HEK293 (cell line): ENCODE results near the gene CCDC136.

Experiments
- KLF9 ChIP-seq: fragments of 450-650 bp; formaldehyde crosslinking; IDR thresholded peaks from 2 replicates; pipeline ENCODE4 v1.5.1; 2016; ENCODE audit warnings: missing biosample characterization, missing genetic modification characterization, low read depth
- PRDM4 ChIP-seq: fragments of 450-650 bp; formaldehyde crosslinking; IDR thresholded peaks from 2 replicates; pipeline ENCODE4 v1.5.1; 2017; ENCODE audit warnings: missing biosample characterization, missing genetic modification characterization
- ZNF121 ChIP-seq: fragments of 450-650 bp; formaldehyde crosslinking; IDR thresholded peaks from 2 replicates; pipeline ENCODE4 v1.5.1; 2016; ENCODE audit warnings: missing biosample characterization, missing genetic modification characterization
- ZNF140 ChIP-seq: fragments of 450-650 bp; formaldehyde crosslinking; IDR thresholded peaks from 2 replicates; pipeline ENCODE4 v1.5.1; 2016; ENCODE audit warnings: missing biosample characterization, missing genetic modification characterization
- ZNF184 ChIP-seq: fragments of 450-650 bp; IDR thresholded peaks from 2 replicates; pipeline ENCODE4 v1.5.1; 2018; ENCODE audit warnings: missing biosample characterization, mild to moderate bottlenecking, missing genetic modification characterization
- ZNF394 ChIP-seq: fragments of 450-650 bp; formaldehyde crosslinking; IDR thresholded peaks from 2 replicates; pipeline ENCODE4 v1.5.1; 2016; ENCODE audit warnings: missing biosample characterization, missing genetic modification characterization, mild to moderate bottlenecking, moderate library complexity, borderline replicate concordance
- ZNF48 ChIP-seq: fragments of 450-650 bp; formaldehyde crosslinking; IDR thresholded peaks from 2 replicates; pipeline ENCODE4 v1.5.1; 2016; ENCODE audit warnings: missing biosample characterization, missing genetic modification characterization
- ZNF560 ChIP-seq: fragments of 450-650 bp; formaldehyde crosslinking; IDR thresholded peaks from 2 replicates; pipeline ENCODE4 v1.5.1; 2017; ENCODE audit warnings: missing biosample characterization, missing genetic modification characterization, borderline replicate concordance
- TF ChIP-seq, protein P1 (sequence below): fragments of 450-650 bp; formaldehyde crosslinking; IDR thresholded peaks from 2 replicates; pipeline ENCODE4 v1.5.1; 2016; ENCODE audit warnings: missing biosample characterization, missing genetic modification characterization
- TF ChIP-seq, protein P2 (sequence below): sonication (generic); formaldehyde crosslinking; IDR thresholded peaks from 2 replicates; pipeline ENCODE4 v1.8.1; 2022; ENCODE audit warnings: mild to moderate bottlenecking, moderate library complexity, missing genetic modification reagents

GRCh38 chr7:128774921-128775320 is 16.8 kb upstream of the CCDC136 start:
- TF ChIP-seq, protein P1, sequence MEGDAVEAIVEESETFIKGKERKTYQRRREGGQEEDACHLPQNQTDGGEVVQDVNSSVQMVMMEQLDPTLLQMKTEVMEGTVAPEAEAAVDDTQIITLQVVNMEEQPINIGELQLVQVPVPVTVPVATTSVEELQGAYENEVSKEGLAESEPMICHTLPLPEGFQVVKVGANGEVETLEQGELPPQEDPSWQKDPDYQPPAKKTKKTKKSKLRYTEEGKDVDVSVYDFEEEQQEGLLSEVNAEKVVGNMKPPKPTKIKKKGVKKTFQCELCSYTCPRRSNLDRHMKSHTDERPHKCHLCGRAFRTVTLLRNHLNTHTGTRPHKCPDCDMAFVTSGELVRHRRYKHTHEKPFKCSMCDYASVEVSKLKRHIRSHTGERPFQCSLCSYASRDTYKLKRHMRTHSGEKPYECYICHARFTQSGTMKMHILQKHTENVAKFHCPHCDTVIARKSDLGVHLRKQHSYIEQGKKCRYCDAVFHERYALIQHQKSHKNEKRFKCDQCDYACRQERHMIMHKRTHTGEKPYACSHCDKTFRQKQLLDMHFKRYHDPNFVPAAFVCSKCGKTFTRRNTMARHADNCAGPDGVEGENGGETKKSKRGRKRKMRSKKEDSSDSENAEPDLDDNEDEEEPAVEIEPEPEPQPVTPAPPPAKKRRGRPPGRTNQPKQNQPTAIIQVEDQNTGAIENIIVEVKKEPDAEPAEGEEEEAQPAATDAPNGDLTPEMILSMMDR (tag by site-specific recombination) = no peak
- TF ChIP-seq, protein P2, sequence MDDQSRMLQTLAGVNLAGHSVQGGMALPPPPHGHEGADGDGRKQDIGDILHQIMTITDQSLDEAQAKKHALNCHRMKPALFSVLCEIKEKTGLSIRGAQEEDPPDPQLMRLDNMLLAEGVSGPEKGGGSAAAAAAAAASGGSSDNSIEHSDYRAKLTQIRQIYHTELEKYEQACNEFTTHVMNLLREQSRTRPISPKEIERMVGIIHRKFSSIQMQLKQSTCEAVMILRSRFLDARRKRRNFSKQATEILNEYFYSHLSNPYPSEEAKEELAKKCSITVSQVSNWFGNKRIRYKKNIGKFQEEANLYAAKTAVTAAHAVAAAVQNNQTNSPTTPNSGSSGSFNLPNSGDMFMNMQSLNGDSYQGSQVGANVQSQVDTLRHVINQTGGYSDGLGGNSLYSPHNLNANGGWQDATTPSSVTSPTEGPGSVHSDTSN = no peak
- TF ChIP-seq KLF9 (tag by site-specific recombination) (no peak), PRDM4 (tag by site-specific recombination) (no peak), ZNF560 (tag by site-specific recombination) (no peak), ZNF48 (tag by site-specific recombination) (no peak), ZNF121 (no peak), ZNF140 (no peak), ZNF394 (tag by site-specific recombination) (no peak), ZNF184 (tag by site-specific recombination) (no peak)
